ENCODE measurements around the gene PRSS1. TPM values are rescaled to one million over a fixed set of nuclear protein-coding genes. Genes with fewer than 3 reads are reported as not detected.
"Not testable (repeated sequence)": the region's sequence is repeated elsewhere in the genome, so short reads cannot be mapped to it uniquely, and the experiment has no call there.

Gene PRSS1
- total and polyA plus RNA-seq, 2 experiments from 2014 or later = not detected

DNA sequence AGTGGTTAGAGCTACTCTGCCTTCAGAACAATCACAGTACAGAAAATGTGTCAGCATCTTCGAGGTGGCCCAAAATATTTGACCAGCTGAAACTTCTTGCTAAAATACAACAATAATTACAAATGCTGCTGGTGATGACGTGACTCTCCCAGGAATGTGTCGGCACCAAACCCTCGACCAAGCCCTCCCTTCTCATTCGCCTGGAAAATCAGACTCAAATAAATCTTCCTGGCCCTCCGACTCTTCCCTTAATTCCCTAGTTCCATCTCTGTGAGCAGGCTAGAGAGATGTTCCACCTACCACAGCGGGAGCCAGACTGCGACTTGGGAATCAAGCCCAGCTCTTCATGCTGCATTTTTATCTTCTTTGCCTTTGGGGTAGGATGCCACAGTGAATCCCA, 25.6 kb downstream of the PRSS1 start (continued):
- TF ChIP-seq, protein P1, sequence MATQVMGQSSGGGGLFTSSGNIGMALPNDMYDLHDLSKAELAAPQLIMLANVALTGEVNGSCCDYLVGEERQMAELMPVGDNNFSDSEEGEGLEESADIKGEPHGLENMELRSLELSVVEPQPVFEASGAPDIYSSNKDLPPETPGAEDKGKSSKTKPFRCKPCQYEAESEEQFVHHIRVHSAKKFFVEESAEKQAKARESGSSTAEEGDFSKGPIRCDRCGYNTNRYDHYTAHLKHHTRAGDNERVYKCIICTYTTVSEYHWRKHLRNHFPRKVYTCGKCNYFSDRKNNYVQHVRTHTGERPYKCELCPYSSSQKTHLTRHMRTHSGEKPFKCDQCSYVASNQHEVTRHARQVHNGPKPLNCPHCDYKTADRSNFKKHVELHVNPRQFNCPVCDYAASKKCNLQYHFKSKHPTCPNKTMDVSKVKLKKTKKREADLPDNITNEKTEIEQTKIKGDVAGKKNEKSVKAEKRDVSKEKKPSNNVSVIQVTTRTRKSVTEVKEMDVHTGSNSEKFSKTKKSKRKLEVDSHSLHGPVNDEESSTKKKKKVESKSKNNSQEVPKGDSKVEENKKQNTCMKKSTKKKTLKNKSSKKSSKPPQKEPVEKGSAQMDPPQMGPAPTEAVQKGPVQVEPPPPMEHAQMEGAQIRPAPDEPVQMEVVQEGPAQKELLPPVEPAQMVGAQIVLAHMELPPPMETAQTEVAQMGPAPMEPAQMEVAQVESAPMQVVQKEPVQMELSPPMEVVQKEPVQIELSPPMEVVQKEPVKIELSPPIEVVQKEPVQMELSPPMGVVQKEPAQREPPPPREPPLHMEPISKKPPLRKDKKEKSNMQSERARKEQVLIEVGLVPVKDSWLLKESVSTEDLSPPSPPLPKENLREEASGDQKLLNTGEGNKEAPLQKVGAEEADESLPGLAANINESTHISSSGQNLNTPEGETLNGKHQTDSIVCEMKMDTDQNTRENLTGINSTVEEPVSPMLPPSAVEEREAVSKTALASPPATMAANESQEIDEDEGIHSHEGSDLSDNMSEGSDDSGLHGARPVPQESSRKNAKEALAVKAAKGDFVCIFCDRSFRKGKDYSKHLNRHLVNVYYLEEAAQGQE (IDR thresholded peaks at IDR 0.05; ENCODE audit: unreplicated experiment) = no peak

DNA sequence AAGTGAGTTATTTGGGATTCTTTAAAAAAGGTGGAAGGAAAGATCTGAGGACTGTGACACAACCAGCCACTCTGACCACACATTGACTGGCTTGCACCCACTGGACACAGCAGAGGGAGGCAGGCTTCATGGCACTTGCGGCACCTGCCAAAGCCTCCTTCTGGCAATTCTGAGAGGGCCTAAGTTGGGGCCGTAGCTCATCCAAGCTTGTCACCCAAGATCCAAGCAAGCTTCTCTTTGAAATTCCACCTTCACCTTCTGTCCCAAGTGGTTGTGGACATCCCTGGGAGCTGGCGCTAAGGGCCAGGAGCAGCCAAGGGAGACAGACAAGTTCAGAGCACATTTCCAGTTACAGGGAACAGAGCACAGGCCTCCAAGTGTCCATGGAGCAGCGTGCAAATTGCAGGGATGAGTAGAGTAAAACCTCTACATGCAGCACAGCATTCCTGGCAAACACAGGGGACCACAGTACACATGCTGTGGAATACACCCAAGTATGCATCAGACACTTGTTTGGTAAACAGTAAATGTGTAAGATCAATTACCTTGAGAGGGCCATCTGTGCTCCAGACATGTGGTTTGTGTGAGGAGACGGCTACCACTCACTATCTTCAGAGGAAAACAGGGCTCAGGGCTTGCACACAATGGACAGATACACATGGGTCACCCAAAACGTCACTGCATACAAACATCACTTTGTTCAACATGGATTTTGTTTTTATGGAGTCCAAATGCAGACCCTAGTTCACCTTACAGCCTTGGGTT, 26.3 kb downstream of the PRSS1 start:
- not testable (repeated sequence) for H3K9me2 ChIP-seq (ENCODE audit: insufficient read depth); H4K20me1 ChIP-seq (replicated peaks; ENCODE audit: insufficient read depth); H3K27ac Mint-ChIP-seq; H3K79me2 ChIP-seq (replicated peaks; ENCODE audit: insufficient read depth); DNase-seq (ENCODE audit: low spot score); ATAC-seq; H3K4me3 Mint-ChIP-seq; H3K27me3 Mint-ChIP-seq (ENCODE audit: insufficient read depth, low read depth, poor library complexity); H3K4me1 ChIP-seq (ENCODE audit: insufficient read depth); H3K9me3 Mint-ChIP-seq; H3K27ac ChIP-seq (ENCODE audit: low read depth); H3K4me2 ChIP-seq; H3K36me3 Mint-ChIP-seq (ENCODE audit: low read depth); H2AFZ ChIP-seq; H3K4me3 ChIP-seq; H3K36me3 ChIP-seq (ENCODE audit: insufficient read depth); H3K27me3 ChIP-seq (ENCODE audit: insufficient read depth); H3F3A ChIP-seq (replicated peaks; ENCODE audit: low read depth); H3K4me1 Mint-ChIP-seq

DNA sequence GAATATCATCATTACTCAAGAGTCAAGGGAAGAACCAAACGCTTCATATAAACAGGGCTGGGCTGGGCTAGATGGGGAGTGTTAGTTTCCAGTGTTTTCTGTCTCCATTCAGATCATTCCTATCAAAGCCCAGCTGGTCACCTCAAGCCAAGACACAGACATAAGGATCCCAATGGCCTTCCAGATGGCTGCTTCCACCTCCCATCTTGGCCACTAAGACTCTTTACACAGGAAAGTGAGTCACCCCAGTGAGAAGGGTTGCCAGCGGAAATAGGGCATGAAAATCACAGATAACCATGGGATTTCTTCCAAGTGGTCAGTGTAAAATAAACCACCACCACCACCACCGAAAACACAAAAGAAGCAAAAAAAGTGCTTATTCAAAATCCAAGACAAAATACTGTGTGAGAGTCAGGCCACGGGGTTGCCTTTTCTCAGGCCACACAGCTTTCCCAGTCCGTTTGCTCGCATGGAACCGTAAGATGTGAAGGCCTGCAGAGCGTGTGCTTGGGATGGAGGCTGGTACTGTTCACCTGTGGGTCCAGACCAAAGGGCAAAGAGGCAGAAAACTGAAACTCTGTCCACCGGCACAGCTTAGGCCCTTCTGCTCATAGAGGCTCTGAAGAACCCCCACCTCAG, 27.1 kb downstream of the PRSS1 start:
- peaks cover 4% of the 10 kb centered on the region for H3K27me3 Mint-ChIP-seq (ENCODE audit: insufficient read depth, low read depth, poor library complexity)
- H3K4me1 Mint-ChIP-seq = peaks cover 3% of the 10 kb centered on the region; the same call in 1 of the 3 replicates
- H3K36me3 Mint-ChIP-seq (ENCODE audit: low read depth) = no peaks in the 10 kb centered on the region; the same call in 2 of the 3 replicates
- Histone ChIP-seq H2AFZ (no peak overlapping the region), H3K4me2 (no peak overlapping the region), H3K79me2 (replicated peaks; ENCODE audit: insufficient read depth) (no peaks in the 10 kb centered on the region), H3K9me2 (ENCODE audit: insufficient read depth) (no peaks in the 10 kb centered on the region), H3K27me3 (ENCODE audit: insufficient read depth) (no peaks in the 10 kb centered on the region), H3K36me3 (ENCODE audit: insufficient read depth) (no peaks in the 10 kb centered on the region), H3K4me1 (ENCODE audit: insufficient read depth) (no peaks in the 10 kb centered on the region), H3K27ac (ENCODE audit: low read depth) (no peak overlapping the region), H3K4me3 (no peak overlapping the region), H3F3A (replicated peaks; ENCODE audit: low read depth) (no peaks in the 10 kb centered on the region), H4K20me1 (replicated peaks; ENCODE audit: insufficient read depth) (no peaks in the 10 kb centered on the region)
- H3K9me3 Mint-ChIP-seq = no peaks in the 10 kb centered on the region; the same call in 1 of the 3 replicates
- H3K27ac Mint-ChIP-seq = no peak overlapping the region
- no peak for TF ChIP-seq STAT1 (IDR thresholded peaks at IDR 0.05; ENCODE audit: unreplicated experiment)
- no peak for TF ChIP-seq EZH2 (IDR thresholded peaks at IDR 0.05; ENCODE audit: low read depth, unreplicated experiment)
- TF ChIP-seq ZNF331 (CRISPR knock-in tag; IDR thresholded peaks at IDR 0.05; ENCODE audit: low read depth) = no peak
- no peak for ATAC-seq
- no peak overlapping the region for H3K4me3 Mint-ChIP-seq
- no peak for DNase-seq (ENCODE audit: low spot score)

DNA sequence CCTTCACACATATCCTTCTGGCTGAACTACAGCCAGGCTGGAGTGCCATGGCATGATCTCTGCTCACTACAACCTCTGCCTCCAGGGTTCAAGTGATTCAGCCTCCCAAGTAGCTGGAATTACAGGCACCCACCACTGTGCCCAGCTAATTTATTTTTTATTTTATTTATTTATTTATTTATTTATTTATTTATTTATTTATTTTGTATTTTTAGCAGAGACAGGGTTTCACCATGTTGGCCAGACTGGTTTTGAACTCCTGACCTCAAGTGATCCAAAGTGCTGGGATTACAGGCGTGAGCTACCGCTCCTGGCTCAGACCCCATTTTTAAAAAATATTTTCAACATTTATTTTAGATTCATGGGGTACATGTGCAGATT, 27.6 kb downstream of the PRSS1 start:
- H3K27ac Mint-ChIP-seq; DNase-seq (ENCODE audit: low spot score); H3K27me3 ChIP-seq (ENCODE audit: insufficient read depth); H3F3A ChIP-seq (replicated peaks; ENCODE audit: low read depth); H3K4me2 ChIP-seq; H3K9me2 ChIP-seq (ENCODE audit: insufficient read depth); H3K9me3 Mint-ChIP-seq; ATAC-seq; H3K4me1 Mint-ChIP-seq; H3K4me1 ChIP-seq (ENCODE audit: insufficient read depth); H2AFZ ChIP-seq; H4K20me1 ChIP-seq (replicated peaks; ENCODE audit: insufficient read depth); H3K4me3 ChIP-seq; H3K79me2 ChIP-seq (replicated peaks; ENCODE audit: insufficient read depth); H3K36me3 ChIP-seq (ENCODE audit: insufficient read depth); H3K27ac ChIP-seq (ENCODE audit: low read depth); H3K36me3 Mint-ChIP-seq (ENCODE audit: low read depth); H3K4me3 Mint-ChIP-seq; H3K27me3 Mint-ChIP-seq (ENCODE audit: insufficient read depth, low read depth, poor library complexity): not testable (repeated sequence)

All from GM23338 (cell line).